ENCODE data around the gene CSRNP3.

- TF ChIP-seq EP300 (IDR thresholded peaks at IDR 0.05) (no peak), SREBF2 (IDR thresholded peaks at IDR 0.05) (no peak), CTCF (IDR thresholded peaks at IDR 0.05) (no peak), REST (IDR thresholded peaks at IDR 0.05) (no peak), USF2 (IDR thresholded peaks at IDR 0.05) (no peak), CHD4 (IDR thresholded peaks at IDR 0.05; ENCODE audit: borderline replicate concordance) (no peak), POLR2A (IDR thresholded peaks at IDR 0.05; ENCODE audit: low read length) (no peak), CEBPB (IDR thresholded peaks at IDR 0.05) (no peak)
These were observed 246.6 kb downstream of the CSRNP3 start for GRCh38 chr2:165716091-165716490.
